Cardiac septum (tissue), 1 donor: ENCODE data around the gene PCSK6. TPM values are rescaled to one million over a fixed set of nuclear protein-coding genes. Genes with fewer than 3 reads are reported as not detected.

Source experiments
- DNase-seq: peaks from one replicate; pipeline ENCODE4 v3.0.0-alpha.2; 2020; ENCODE audit warnings: low spot score
- intact Hi-C: fragments of 100-400 bp; cut with DNase I; formaldehyde crosslinking; loops from one replicate; pipeline ENCODE4 v1.14.0; 2022
- total RNA-seq: library from RNA; stranded (reverse); fragmentation: NEBNext Ultra II Directional; extraction: Animal tissue kit (Norgen Biotek cat#: 25700); gene quantifications from one replicate; pipeline ENCODE4 v1.2.1, GENCODE V29; 2021
- donor health status: DM: no; HTN: no; CAD: no.

Gene PCSK6
- total RNA-seq, 1 donor from 2014 or later = 10.6 TPM

- DNase-seq = no peak
- intact Hi-C loops = no loop called here
Measured at GRCh38 chr15:101525087-101525669, 35.7 kb upstream of the PCSK6 start.

GRCh38 chr15:101523560-101523940, 34.0 kb upstream of the PCSK6 start:
- intact Hi-C loops = no loop called here
- no peak for DNase-seq

GRCh38 chr15:101522621-101523559, 33.4 kb upstream of the PCSK6 start:
- intact Hi-C loops = no loop called here

DNA sequence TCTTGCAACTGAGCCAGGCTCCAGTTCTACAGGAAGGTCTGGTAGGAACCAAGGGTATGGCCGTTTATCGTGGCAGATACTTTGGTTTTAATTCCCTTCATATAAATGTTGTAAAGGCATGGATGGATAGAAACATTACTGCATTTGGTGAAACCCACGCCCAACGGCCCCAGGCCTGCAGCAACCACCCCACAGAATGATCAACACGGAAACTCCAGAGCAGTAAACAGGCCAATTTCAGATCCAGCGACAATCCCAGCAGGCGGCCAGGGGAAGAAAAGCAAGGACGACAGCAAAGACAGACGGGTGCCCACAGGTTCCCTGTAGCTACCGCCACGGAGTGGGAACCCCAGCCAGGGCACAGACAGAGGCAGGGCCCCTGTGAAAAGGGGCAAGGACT, 32.6 kb upstream of the PCSK6 start:
- intact Hi-C loops = no loop called here

More at GRCh38 chr15:101522621-101523559, 33.4 kb upstream of the PCSK6 start:
- DNase-seq = peak; percentile 64

GRCh38 chr15:101521591-101521990, 32.1 kb upstream of the PCSK6 start:
- DNase-seq = no peak
- intact Hi-C loops = no loop called here

More for the DNA sequence above, 32.6 kb upstream of the PCSK6 start:
- DNase-seq = no peak

DNA sequence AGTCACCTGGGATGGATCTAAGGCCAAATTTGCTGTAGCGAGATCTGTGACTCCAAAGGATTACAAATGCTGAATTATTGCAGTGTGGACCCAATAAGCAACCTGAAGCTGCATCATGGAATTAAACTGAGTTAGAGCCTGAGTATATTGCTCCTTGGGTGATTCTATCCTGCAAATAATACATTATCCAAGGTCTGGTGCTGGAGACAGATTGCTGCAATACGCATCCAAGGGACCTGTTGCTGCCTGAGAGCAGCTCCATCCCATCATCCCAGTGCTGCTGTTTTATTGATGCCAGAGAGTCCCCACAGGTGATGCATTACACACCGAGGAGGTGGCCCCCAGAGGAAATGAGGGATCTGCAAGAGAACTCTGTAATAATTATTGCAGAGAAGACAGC, 31.6 kb upstream of the PCSK6 start:
- no peak for DNase-seq
- intact Hi-C loops = no loop called here

- intact Hi-C loops = no loop called here
- no peak for DNase-seq
Measured at GRCh38 chr15:101520395-101520794, 30.9 kb upstream of the PCSK6 start.

GRCh38 chr15:101517504-101517903, 28.0 kb upstream of the PCSK6 start:
- no peak for DNase-seq

DNA sequence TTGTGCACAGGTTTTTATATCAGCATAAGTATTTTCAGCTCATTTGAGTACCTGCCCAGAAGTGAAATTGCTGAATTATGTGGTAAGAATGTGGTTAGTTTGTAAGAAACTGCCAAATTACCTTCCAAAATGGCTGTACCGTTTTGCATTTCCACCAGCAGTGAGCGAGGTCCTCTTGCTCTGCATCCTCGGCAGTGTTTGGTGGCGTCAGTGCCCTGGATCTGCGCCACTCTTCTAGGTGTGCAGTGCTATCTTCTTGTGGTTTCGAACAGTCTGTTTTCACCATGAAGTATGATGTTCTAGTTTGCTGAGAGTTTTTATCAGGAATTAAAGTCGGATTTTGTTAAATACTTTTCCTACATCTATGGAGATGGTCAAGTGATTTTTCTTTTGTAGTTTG, 24.8 kb upstream of the PCSK6 start:
- intact Hi-C loops = no loop called here
- no peak for DNase-seq

More at GRCh38 chr15:101517504-101517903, 28.0 kb upstream of the PCSK6 start:
- intact Hi-C loops = no loop called here

DNA sequence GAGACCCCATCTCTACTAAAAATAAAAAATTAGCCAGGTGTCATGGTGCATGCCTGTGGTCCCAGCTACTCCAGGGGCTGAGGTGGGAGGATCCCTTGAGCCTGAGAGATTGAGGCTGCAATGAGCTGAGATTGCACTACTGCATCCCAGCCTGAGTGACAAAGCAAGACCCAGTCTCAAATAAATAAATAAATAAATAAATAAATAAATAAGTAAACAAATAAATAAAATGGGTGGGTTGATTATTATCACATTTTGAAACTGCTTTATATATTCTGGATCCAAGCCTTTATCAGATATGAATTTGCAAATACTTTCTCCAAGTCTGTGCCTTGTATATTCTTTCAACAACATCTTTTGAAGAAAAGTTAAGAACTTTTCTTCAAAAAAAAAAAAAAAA, 22.2 kb upstream of the PCSK6 start:
- intact Hi-C loops = no loop called here
- no peak for DNase-seq

DNA sequence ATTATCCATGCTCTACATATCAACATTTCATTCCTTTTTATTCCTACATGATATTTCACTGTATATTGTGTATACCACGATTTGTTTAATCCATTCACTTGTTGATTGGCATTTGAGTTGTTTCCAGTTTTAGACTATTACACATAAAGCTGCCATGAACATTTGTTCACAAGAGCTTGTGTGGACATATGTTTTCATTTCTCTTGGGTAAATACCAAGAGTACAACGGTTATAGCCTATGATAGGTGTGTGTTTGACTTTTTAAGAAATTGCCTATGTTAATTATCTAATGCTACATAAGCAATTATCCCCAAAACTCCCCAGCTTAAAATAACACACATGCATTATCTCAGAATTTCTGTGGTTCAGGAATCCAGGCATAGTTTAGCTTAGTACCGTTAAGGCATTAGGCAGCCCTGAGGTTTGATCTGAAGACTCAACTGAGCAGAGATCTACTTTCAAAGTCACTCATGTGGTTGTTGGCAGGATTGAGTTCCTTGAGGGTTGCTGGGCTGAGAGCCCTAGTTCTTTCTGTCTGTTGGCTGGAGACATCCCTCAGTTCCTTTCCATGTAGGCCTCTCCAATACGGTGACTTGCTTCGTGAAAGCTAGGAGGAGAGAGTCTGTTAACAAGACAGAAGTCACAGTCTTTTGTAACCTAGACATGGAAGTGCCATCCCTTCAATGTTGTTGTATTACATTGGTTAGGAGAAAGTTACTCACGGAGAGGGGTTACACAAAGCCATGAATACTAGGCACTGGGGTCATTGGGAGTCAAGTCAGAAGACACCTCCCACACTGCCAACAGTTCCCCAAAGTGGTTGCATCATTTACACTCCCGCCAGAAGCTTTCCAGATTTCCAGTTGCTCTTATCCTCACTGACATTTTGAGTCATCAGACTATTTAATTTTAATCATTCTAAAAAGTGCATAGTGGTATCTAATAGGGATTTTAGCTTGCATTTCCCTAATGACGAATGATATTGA, 21.0 kb upstream of the PCSK6 start:
- no peak for DNase-seq
- intact Hi-C loops = no loop called here

DNA sequence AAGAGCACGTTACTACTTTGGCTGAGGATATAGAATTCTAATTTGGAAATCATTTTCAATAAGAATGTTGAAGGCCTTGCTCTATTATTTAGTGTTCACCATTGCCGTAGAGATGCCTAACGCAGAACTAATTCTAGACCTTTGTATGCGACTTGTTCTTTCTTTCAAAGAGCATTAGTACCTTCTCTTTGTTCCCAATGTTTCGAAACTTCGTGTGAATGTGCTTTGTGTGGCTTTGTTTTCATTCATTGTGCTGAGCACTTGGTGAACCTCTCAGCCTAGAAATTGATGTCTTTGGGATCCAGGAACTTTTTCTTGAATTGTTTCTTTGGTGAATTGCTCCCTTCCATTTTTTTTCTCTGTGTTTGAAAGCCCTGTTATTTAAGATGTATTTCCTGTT, 19.8 kb upstream of the PCSK6 start:
- intact Hi-C loops = loop anchor here (10.0 kb wide), 1 partner anchor 126 kb away; no protein-coding TSS in a partner anchor
- no peak for DNase-seq

- intact Hi-C loops = loop anchor here (10.0 kb wide), 1 partner anchor 128 kb away; no protein-coding TSS in a partner anchor
- no peak for DNase-seq
Measured at GRCh38 chr15:101506491-101506890, 17.0 kb upstream of the PCSK6 start.

DNA sequence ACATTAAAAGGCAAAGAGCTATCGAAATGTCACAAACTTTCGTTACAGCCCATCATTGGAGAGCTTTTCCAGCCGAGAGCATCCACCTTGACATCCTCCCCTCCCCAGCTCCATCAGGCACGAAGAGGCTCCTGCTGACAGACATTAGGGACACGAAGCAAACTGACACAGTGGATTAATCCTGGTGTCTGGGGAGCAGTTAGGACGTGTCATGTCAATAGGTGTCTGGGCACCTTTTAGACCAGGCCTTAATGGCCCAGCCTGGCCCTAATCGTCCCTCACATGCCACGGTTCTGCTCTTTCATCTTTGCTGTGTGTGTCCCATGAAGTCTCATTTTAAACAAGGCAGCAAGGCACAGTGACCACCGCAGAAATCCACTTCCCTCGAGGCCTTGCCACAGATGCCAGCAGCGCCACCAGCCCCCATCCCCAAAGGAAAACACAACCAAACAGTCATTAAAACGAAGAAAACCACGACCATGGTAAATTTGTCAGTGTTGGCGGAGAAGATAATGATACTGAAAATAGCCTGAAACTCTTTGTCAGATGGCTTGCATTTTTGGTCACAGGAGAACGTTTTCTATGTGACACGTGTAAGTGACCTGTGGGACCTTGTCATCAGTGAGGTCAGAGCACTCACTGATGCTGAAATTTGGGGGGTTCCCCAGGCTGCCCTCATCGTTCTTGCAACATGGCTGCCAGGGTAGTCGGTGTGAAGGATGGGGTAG, 16.3 kb upstream of the PCSK6 start:
- DNase-seq = no peak
- intact Hi-C loops = loop anchor here (10.0 kb wide), 1 partner anchor 129 kb away; no protein-coding TSS in a partner anchor

- intact Hi-C loops = loop anchor here (5.0 to 10.0 kb wide), 2 partner anchors 77 to 130 kb away; no protein-coding TSS in a partner anchor
- DNase-seq = no peak
Measured at GRCh38 chr15:101504866-101505609, 15.5 kb upstream of the PCSK6 start.

GRCh38 chr15:101504373-101504772, 14.9 kb upstream of the PCSK6 start:
- DNase-seq = peak; percentile 53
- intact Hi-C loops = loop anchor here (5.0 to 10.0 kb wide), 2 partner anchors 78 to 130 kb away; no protein-coding TSS in a partner anchor

DNA sequence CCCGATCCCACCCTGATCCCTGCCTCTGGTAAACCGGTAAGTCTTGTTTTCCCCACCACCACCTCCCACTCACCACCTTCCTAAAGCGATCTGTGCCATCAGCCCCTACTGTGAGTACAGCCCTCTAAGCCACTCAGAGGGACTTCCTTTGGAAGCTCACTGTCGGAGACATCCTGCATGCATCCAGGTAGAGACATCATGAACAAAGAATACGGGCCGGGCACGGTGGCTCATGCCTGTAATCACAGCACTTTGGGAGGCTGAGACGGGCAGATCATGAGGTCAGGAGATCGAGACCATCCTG, 13.7 kb upstream of the PCSK6 start:
- intact Hi-C loops = loop anchor here (5.0 to 10.0 kb wide), 2 partner anchors 79 to 132 kb away; no protein-coding TSS in a partner anchor
- DNase-seq = peak; percentile 66
